T-helper 1 cell (primary cell): ENCODE measurements around the gene CS.
A peak's percentile ranks its signal among the peaks of the same experiment; 100 is the strongest.
"Not testable (repeated sequence)": the region's sequence is repeated elsewhere in the genome, so short reads cannot be mapped to it uniquely, and the experiment has no call there.

Experiments
- DNase-seq, 5 donors: peaks; one replicate each; pipeline ENCODE4 v3.0.0-alpha.2; 2012 to 2020

The CS gene

DNA sequence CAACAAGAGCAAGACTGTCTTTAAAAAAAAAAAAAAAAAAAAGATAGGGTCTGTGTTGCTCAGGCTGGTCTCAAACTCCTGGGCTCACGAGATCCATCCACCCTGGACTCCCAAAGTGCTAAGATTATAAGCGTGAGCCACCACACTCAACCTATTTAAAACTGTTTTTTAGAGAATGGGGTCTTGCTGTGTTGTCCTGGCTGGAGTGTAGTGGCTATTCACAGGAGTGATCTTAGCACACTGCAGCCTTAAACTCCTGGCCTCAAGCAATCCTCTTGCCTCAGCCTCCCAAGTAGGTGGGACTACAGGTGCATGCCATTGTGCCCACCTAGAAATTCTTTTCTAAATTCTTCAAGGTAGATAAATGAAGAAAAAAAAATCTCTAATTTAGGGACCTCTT lies 25.8 kb downstream of the CS start:
- no peak for DNase-seq

DNA sequence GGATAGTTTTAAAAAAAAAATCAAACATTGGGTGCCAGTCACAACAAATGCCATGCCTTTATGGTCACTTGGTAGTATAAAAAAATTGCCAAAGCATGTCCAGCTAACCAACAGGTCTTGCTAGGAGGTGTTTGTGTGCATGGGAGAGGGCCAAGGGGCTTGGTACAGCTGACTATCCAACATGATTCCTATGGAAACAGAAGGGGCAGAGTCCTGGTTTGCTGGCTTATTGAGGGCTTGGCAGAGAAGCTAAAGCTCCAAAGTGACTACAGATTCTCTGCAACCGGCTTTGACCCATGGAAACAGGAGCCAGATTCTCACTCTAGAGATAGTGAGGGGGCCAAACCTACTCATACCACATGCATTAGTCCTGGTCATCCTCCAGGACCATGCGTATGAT lies 27.7 kb downstream of the CS start:
- not testable (repeated sequence) for DNase-seq

DNA sequence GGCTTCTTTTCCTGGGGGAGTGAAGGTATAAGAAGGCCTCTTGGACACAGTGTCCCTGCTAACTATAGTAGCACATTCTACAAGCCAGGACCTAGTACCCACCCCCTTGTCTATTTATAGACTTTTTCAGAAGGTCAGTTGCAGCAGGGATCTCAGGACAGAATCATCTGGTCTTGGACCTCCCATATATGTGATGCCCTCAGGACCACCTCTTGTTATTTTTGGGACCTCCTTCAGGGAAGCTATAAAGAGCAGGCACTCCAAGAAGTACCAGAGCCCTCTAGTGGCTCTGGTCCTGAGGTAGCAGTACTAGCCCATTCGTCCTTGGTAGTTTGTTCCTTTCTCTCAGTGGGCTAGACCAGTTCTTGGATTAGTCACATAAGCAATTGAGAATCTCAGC lies 29.1 kb downstream of the CS start:
- DNase-seq: no peak

DNA sequence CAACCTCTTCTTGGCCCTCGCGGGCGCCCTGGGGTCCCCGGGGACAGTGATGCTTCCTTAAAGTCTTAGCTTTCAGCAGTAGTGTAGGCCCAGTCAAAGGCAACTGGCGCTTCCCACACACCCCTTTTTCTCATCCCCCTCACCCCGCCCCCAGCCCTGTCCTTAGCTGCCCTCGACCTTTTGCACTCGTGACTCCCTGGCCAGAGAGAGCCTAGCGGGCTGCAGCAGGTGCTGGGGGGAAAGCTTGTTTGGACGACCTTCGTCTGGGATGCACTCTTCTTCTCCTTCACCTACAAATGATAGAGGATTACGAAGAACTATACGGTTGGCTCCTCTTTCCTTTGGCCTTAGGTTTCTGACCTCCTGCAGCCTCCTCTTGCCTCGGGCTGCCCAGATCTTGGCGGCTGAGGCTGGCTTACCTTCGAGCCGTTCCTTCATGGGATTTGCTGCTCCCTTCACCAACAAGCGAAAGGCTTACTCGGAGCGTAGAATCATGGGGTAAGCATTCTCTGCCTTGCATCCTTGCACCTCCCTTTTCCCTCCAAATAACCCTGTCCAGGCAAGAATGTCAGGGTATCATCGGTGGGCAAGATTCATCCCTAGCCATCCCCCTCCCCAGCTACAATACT lies 32.6 kb downstream of the CS start:
- DNase-seq: no peak

DNA sequence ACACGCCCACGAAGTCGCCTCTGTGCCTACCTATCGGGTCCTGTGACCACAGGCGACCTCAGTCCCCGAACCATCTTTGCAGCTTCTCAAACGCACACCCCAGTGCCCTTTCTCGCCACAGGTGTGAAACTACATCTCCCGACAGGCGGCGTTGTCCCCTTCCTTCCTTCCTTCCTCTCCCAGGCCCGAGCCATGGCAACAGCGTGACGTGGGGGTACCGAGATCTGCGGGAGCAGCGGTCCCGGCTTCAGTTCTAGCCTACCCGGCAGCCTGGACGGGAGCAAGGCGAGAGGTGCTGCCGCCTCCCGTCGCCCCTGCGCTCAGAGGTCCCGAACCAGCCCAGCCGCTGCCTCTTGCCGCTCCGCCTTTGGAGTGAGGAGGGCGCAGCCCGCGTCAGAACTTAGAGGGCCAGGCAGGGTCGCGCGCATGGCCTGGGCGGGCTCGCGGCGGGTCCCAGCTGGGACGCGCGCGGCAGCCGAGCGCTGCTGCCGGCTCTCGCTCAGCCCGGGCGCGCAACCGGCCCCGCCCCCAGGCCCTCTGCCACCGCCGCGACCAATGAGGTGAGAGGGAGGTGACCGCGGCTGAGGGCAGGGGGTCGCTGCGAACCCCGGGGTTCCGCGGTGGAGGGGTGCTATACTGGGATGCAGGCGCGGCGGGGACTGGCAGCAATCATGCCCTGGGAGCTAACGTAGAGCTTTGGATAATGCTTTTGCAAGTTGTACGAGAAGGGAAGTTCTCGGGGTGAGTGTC lies 33.3 kb downstream of the CS start, which contains the start of gene COQ10A:
TSS of gene COQ10A (plus strand) at position 250 of the 750 bp plus-strand sequence. CDS start at position 427, 177 bp downstream.
- DNase-seq: peak; percentile 79 to 92 (median 86)

DNA sequence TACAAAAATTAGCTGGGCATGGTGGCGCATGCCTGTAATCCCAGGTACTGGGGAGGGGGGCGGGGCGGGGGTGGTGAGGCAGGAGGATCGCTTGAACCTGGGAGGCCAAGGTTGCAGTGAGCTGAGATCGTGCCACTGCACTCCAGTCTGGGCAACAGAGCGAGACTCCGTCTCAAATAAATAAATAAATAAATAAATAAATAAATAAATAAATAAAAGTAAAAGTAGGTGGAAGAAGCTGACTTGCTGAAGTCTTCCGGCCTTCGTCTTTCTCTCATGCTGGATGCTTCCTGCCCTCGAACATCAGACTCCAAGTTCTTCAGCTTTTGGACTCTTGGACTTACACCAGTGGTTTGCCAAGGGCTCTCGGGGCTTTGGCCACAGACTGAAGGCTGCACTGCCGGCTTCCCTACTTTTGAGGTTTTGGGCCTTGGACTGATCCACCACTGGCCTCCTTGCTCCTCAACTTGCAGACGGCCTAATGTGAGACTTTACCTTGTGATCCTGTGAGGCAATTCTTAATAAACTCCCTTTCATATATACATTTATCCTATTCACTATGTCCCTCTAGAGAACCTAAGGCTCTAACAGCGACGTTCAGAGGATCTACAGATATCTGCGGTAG lies 34.0 kb downstream of the CS start:
- DNase-seq: not testable (repeated sequence)

DNA sequence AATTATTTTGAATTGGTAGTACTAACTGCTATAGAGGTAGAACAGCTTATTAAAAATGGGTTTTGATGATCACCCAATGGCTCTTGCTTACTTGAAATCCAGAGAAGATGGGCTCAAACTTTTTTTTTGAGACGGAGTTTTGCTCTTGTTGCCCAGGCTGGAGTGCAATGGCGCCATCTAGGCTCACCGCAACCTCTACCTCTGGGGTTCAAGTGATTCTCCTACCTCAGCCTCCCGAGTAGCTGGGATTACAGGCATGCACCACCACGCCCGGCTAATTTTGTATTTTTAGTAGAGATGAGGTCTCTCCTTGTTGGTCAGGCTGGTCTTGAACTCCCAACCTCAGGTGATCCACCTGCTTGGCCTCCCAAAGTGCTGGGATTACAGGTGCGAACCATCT lies 37.2 kb downstream of the CS start:
- not testable (repeated sequence) for DNase-seq

DNA sequence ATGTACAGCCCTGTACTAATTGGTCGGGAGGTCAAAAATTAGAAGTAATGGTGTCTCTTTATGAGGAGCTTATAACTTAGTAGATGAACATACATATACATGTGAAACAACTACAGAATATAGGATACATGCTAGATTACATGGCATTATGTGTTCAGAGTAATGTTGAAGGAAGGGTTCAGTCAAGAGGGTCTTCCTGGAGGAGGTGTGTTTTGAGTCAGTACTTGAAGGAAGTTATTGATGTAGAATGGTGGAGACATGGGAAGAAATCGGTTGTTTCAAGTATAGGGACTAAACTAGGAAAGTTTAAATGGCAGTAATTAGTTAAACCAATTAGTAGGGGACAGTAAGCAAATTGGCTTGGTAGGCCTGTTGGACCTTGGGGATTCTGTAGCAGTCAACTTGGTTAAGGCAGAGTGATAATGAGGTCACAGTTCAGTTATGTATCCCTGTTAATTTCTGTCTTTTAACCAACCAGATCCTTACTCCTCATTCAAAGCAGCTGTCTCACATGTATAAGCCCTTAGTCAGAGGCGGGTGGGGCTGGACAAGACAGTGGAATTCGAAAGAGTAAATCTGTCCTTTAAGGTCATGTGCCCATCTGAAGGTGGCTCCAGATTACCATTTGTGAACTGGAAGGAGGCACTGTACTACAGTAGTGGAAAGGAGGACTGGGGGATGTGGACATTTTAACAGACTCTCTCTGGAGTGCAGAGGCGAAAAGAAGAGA lies 38.5 kb downstream of the CS start:
- DNase-seq: no peak

DNA sequence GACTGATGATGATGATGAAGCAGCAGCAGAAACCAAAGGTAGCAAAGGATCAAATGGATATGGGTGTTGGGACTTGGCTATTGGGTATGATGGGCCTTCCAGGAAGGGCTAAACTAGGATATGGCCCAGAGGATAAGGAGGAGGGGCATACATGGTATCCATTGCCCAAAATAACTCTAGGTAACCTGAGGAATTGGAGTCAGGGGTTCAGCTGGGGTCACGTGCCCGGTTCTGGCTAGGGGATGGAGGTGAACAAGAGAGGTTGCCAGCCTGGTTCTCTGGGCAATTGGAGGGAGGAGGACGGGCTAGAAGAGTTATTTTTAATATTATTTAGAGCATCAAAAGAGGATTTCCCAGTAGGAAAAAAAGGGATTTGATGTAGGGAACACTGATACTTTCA lies 39.2 kb downstream of the CS start:
- no peak for DNase-seq

DNA sequence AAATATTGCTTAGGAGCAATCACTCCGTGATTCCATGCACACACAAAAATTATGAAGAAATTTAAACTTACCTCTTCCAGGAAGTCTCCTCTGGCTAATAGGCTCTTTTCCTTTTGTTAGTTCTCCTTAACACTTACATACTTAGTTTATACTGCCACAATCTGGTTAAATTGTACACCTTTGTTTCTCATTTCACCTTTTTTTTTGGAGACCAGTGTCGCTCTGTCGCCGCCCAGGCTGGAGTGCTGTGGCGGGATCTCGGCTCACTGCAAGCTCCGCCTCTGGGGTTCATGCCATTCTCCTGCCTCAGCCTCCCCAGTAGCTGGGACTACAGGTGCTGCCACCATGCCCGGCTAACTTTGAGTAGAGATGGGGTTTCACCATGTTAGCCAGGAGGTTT lies 39.8 kb downstream of the CS start:
- DNase-seq: no peak

DNA sequence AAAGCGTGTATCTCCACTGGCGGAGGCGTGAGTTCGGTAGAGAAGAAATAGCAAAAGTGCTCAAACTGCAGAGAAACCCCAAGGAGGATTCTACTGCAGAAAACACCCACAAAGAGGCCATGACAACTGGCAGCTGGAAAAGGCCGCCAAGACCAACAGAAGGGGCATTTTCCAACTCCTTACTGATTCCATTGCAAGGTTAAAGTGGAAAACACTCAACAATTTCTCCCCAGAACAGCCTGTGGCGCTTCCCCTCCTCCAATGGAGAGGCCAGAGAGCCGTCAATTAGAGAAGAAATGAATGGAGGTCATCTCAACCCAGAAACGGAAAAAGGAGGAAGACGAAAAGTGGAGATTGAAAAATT lies 41.3 kb downstream of the CS start:
- DNase-seq: no peak

DNA sequence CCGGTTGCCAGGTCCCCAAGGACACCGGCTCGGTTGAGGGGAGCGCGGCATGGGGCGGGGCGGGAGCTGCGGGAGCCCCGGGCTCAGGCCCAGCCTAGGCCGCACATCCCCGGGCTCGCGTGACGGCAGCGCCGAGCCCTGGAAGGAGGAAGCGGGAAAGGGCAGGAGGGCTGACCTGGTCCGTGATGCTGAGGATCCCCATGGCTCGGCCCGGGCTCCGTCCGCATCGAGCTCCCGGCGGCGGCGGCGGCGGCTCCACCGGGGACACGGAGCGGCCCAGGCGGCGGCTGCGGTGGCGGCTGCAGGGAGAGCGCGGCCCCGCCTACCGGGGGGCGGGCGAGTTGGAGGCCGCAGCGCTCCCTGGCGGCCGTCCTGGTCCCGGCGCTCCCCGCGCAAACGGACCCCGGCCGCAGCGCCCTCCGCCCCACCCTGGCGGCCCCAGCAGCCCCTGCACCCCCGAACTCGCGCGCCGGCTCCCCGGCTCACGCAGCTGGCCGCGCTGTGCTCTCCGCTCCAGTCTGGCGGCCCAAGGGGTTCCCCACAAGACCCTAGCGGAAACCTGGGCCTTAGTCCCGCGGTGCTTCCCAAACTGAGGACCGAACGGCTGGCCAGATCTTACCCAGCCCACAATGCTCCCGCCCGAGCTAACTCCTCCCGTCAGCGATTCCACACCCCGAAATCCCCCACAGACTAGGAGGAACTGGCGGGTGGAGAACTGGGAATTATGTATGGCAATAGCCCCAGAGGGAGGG lies 41.9 kb downstream of the CS start, which contains the start of gene ANKRD52:
TSS of gene ANKRD52 (minus strand) at position 317 of the 752 bp plus-strand sequence. CDS start at position 202, 115 bp downstream.
- DNase-seq: peak; percentile 67 to 83 (median 76)

DNA sequence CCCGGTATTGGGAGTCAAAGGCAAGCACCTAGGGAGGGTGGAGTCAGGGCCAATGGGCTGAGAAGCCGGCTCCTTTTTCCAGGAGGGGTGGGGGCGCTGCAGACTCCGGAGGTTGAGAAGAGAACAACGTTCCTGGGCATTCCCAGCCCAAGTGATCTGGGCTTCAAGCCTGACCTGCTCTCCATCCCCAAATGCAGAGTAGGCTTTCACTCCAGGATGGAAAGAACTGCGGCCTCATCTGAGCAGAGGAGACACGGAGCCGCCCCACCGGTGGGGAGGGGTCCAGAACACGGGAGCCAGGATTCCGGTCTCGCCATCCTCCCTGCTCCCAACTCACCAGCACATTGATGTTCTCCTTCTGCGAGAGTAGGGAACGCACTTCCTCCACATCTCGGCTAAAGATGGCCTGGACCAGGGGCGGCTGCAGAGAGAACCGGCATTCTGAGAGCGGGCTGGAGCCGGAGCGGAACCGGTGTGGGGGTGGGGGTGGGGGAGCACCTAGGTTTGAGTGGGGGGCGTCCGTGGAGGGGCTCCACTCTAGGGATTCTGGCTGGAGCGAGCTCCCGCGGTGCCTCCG lies 42.6 kb downstream of the CS start:
- no peak for DNase-seq

DNA sequence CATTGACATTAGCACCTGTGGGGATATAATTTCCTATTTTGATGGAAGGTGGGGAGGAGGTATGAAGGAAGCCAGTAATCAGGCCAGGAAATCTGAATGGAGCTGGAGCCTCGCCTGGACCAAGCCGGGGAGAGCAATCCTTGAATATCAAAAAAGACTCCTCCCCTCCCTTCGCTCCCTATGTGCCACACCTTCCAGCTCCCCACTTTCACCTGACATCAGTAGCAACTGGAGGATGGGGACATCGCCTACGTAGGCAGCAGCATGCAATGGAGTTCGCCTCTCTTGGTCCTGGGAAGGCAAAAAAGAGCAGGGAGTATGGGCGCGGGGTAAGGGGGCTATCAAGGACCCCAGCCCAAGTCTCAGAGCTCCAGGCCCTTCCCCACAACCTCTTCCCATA lies 43.1 kb downstream of the CS start:
- no peak for DNase-seq

DNA sequence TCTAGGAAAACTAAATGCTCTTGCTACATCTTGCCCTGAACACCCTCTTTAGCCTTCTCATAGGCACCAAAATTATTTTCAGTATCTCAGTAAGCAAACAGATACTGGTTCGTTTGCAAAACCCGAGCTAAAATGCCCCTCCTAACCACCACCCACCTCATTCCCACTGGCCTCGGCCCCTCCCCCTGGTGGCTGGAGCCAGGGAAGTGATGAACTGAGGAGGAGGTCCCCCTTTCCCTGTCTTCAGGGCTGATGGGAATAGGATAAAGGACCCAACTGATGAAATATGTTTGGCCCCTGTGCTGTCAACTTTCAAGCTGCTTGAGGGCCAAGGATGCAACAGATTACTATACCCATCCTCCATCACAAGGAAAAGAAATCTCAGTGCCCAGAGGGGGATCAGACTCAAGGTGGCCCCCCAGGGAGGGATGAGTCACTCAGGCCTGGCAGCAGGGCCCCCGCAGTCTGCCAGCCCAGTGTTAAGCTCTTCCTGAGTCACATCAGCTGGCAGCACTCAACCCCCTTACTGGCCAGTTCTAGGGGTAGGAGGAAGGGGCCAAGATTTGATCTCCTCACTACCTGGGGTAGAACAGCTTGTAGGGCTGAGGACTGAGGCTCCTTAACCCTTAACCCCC lies 43.7 kb downstream of the CS start:
- DNase-seq: no peak

DNA sequence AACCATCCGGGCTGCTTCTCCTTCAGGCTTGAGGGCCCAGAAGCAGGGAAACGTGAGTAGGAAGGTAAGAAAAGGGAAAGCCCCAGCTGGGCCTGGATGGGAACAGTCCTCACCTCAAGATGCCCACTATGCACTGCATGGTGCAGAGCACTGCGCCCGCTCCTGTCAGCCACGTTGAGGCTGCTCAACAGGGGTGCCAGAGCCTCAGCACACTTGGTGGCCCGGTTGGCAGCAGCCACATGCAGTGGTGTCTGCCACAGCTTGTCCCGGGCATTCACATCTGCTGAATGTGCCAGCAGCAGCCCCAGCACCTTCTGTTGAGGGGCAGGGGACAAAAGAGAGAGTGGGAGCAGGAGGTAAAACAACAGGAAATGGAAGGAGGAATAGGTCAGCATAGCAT lies 44.5 kb downstream of the CS start:
- DNase-seq: no peak

DNA sequence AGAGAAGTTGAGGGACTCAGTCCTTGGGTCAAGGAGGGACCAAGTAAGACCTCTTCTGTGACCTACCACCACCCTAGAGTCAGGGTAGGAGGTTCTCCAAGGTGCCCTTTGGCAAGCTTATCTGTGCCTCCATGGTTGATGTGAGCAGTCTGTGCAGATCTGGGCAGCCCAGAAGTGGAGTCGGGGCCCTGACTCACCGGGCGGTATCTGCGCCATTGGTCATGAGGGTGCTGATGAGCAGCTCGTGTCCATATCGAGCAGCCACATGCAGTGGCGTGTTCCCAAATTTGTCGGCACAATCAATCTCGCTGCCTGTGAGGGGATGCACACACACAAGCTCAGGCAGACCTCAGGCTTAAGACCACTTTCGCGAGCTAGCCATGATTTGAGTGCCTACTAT lies 47.0 kb downstream of the CS start:
- DNase-seq: no peak

DNA sequence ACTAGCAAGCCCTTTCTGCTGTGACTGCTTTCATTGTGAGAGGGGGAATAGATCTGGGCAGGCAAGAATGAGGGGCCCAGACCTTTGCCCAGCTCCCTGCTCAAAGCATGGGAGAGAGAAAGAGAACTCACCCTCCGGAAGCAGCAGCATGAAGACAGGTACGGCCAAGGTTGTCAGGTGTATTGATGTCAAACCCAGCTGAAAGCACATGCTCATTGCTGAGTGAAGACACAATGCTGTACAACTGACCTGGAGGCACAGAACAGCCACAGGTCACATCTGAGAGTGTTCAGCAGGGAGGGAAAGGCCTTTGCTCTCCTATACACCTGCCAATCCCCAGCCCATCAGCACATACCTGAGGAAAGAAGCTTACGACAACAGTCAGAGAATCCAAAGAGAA lies 47.5 kb downstream of the CS start:
- DNase-seq: no peak

DNA sequence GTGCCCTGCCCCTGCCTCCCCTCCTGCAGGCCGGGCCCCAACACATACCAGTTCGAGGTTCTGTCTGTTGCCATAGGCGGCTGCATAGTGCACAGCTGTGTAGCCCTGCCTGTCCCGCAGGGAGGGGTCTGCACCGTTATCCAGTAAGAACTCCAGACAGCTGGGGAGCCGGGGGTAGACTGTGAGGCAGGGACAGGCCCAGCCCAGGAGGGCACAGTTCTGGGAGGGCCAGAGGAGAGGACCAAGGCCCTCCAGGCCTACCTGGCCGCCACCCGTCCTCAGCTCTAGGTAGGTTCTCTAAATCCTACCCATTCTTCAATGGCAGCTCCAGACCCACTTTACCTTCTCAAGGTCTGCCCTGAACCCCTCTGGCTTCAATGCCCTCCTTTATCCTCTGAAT lies 51.4 kb downstream of the CS start:
- no peak for DNase-seq

DNA sequence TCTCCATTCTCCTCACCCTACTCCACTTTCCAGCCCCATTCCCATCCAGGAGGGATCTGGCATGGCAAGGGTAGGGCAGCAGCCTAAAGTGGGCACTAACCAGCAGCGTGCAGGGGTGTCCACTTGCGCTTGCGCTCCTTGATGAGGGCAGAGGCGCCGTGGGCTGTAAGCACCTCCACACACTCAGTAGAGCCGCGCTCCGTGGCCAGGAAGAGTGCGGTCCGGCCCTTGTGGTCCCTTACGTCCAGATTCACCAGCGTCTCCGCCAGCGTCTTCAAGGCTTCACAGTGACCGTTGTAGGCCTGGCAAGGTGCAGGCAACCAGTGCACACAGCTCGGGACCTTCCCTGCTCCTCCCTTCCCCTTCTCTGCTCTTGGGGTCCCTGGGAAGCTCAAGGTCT lies 52.2 kb downstream of the CS start:
- no peak for DNase-seq

DNA sequence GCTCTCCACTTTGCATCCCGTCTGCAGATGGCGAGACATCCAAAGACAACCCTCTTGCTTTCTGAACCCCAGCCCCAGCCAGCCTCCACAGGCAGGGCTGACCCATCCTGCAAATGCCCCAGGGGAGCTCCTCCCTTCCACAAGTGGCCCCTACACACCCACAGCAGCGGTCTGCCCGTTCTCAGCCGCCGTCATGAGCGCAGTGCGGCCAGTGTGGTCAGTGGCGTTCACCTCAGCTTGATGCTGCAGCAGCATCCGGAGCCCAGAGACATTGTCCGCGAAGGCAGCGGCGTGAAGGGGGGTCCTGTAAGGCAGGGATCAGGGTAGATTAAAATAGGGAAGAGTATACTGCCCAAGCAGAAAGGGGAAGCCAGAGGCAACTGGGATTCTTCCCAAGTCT lies 55.6 kb downstream of the CS start:
- DNase-seq: no peak

DNA sequence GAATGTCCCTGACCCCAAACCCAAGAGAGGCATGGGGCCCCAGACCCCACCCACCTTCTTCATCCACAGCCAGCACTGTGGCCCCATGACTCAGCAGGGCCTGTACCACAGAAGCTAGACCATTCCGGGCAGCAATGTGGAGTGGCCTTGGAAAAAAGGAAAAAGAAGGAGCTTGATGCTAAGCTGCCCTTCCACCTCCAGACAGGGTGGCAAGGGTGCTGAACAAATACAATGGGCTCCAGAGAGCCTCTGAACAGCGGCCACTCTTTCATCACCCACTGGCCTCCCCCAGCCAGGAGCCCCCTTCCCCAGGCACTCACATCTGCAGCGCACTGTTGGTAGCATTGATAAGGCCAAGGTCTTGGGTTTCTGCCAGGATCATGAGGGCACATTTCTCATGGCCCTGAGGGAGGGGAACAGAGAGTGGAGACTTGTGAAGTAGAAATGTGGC lies 56.4 kb downstream of the CS start:
- no peak for DNase-seq
